ENCODE results near the gene NKAPD1.

DNA sequence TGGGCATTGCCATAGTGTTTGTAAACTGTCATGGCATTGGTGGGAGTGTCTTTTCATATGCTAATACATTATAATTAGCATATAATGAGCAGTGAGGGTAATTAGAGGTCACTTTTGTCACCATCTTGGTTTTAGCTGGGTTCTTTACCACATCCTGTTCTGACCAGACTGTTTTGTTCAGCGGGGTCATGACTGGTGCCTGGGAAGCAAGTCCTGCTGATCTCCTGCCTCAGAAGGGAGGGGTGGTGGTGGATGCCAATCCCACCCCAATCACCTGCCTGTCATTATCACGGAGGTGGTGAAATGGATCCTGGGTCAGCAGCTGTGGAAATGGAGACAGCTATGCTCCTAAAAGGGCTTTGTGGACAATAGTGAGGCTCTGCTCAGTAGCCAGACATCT is 58.6 kb downstream of the NKAPD1 start:
- TF ChIP-seq CTCF (IDR thresholded peaks at IDR 0.05 in 8 of 11, conservative IDR thresholded peaks at IDR 0.05 in 3 of 11) (no peak), POLR2AphosphoS5 (IDR thresholded peaks at IDR 0.05) (no peak), POLR2A (IDR thresholded peaks at IDR 0.05) (no peak)

All from spleen (tissue), 7 donors.